GM13976 (cell line): ENCODE measurements around the gene ITGB3.
"Not testable (repeated sequence)": the region's sequence is repeated elsewhere in the genome, so short reads cannot be mapped to it uniquely, and the experiment has no call there.

Source experiments
- DNase-seq: peaks from one replicate; pipeline ENCODE4 v3.0.0; 2012; ENCODE audit warnings: low spot score
- CTCF ChIP-seq: IDR thresholded peaks from 2 replicates; pipeline ENCODE4 v1.5.1; 2012; ENCODE audit warnings: borderline replicate concordance, mild to moderate bottlenecking; ENCODE audit not compliant: insufficient read depth; ENCODE audit errors: extremely low read depth, missing control alignments, control extremely low read depth
- in situ Hi-C: fragments of 300-500 bp; cut with MboI; formaldehyde crosslinking; loops from one replicate; pipeline ENCODE4 v1.12.0; 2022; ENCODE audit warnings: low sequenced_read_pairs, mixed read lengths, inconsistent platforms; ENCODE audit not compliant: unreplicated experiment

Gene ITGB3

GRCh38 chr17:47214931-47215330 is 38.7 kb upstream of the ITGB3 start:
- no peak for TF ChIP-seq CTCF
- in situ Hi-C loops = no loop called here
- DNase-seq = no peak

- in situ Hi-C loops, DNase-seq: not testable (repeated sequence)
These were observed 36.8 kb upstream of the ITGB3 start for GRCh38 chr17:47216821-47217220.

- in situ Hi-C loops, DNase-seq: not testable (repeated sequence)
These were observed 36.3 kb upstream of the ITGB3 start for GRCh38 chr17:47217279-47217678.

GRCh38 chr17:47218896-47219430 is 34.7 kb upstream of the ITGB3 start:
- in situ Hi-C loops = no loop called here
- TF ChIP-seq CTCF = no peak
- no peak for DNase-seq

- in situ Hi-C loops = no loop called here
- no peak for TF ChIP-seq CTCF
- no peak for DNase-seq
These were observed 33.8 kb upstream of the ITGB3 start for GRCh38 chr17:47219621-47220475.

GRCh38 chr17:47220531-47220999 is 33.1 kb upstream of the ITGB3 start:
- no peak for DNase-seq
- in situ Hi-C loops = no loop called here
- TF ChIP-seq CTCF = no peak

GRCh38 chr17:47221154-47221553 is 32.5 kb upstream of the ITGB3 start:
- TF ChIP-seq CTCF = no peak
- DNase-seq = no peak
- in situ Hi-C loops = no loop called here
